H1 (cell line): ENCODE data around the gene CCDC63. TPM values are rescaled to one million over a fixed set of nuclear protein-coding genes. Genes with fewer than 3 reads are reported as not detected.
A peak's percentile ranks its signal among the peaks of the same experiment; 100 is the strongest.

Source experiments
- CTCF ChIA-PET: fragments of 300-600 bp; sonication (Branson Sonifier 250); formaldehyde crosslinking; loops from one replicate; lab custom pipeline; 2021; ENCODE audit not compliant: partially characterized antibody; lab: Charles Lee
- POLR2A ChIA-PET: fragments of 300-600 bp; sonication (Branson Sonifier 250); formaldehyde crosslinking; loops from one replicate; lab custom pipeline; 2021; ENCODE audit warnings: inconsistent platforms; ENCODE audit not compliant: partially characterized antibody; lab: Charles Lee
- DNase-seq, 2 experiments: peaks; one replicate each; pipeline versions ENCODE4 v3.0.0 to v3.0.0-alpha.2; 2010 to 2022; ENCODE audit warnings: low spot score in 2 of 2, low read depth in 1 of 2, mixed read lengths in 1 of 2
- FAIRE-seq: peaks from 2 replicates; lab custom pipeline; 2011; peaks lifted over from hg19 to GRCh38; lab: Jason Lieb, UNC
- H2AFZ ChIP-seq: 2 replicates; pipeline ENCODE4 v1.8.1; 2012; ENCODE audit warnings: low read length, inconsistent platforms
- H2AK5ac ChIP-seq: 2 replicates; pipeline ENCODE4 v1.6.1; 2013; ENCODE audit warnings: low read depth, low read length
- H2BK120ac ChIP-seq: replicated peaks from 2 replicates; pipeline ENCODE3; 2013; ENCODE audit warnings: low read depth, low read length, inconsistent platforms
- H2BK12ac ChIP-seq: 2 replicates; pipeline ENCODE4 v1.6.1; 2013; ENCODE audit warnings: low read depth, low read length
- H2BK15ac ChIP-seq: 2 replicates; pipeline ENCODE4 v1.6.1; 2013; ENCODE audit warnings: low read length
- H2BK20ac ChIP-seq: 2 replicates; pipeline ENCODE4 v1.6.1; 2013; ENCODE audit warnings: low read length
- H2BK5ac ChIP-seq: 2 replicates; pipeline ENCODE4 v1.6.1; 2013; ENCODE audit warnings: low read depth, low read length
- H3K14ac ChIP-seq: 2 replicates; pipeline ENCODE4 v1.6.1; 2013; ENCODE audit warnings: inconsistent platforms; ENCODE audit not compliant: insufficient read length
- H3K18ac ChIP-seq: 2 replicates; pipeline ENCODE4 v1.6.1; 2013; ENCODE audit warnings: low read length; ENCODE audit errors: extremely low read depth
- H3K23ac ChIP-seq: 2 replicates; pipeline ENCODE4 v1.6.1; 2013; ENCODE audit warnings: inconsistent platforms; ENCODE audit not compliant: insufficient read length
- H3K23me2 ChIP-seq: 2 replicates; pipeline ENCODE4 v1.6.1; 2013; ENCODE audit warnings: low read depth, low read length
- H3K27ac ChIP-seq: 2 replicates; pipeline ENCODE4 v1.6.1; 2011; ENCODE audit warnings: low read depth, low read length, inconsistent platforms
- H3K27me3 ChIP-seq, 4 experiments: replicated peaks in 1 of 4; 1 replicate in 1 of 4; 2 replicates in 3 of 4; pipeline versions ENCODE4 v1.6.1 to v1.8.1; 2011 to 2013; ENCODE audit warnings: low read length in 3 of 4, mild to moderate bottlenecking in 3 of 4, inconsistent platforms in 2 of 4, mixed read lengths in 2 of 4, moderate library complexity in 1 of 4; ENCODE audit not compliant: control insufficient read depth in 3 of 4, insufficient read depth in 3 of 4; ENCODE audit errors: extremely low read depth in 1 of 4
- H3K36me3 ChIP-seq, 4 experiments: 2 replicates each; pipeline versions ENCODE4 v1.6.1 to v1.8.1; 2011 to 2013; ENCODE audit warnings: mild to moderate bottlenecking in 4 of 4, low read length in 3 of 4, moderate library complexity in 2 of 4, control low read depth in 1 of 4, inconsistent platforms in 1 of 4; ENCODE audit not compliant: insufficient read depth in 4 of 4, control insufficient read depth in 2 of 4
- H3K4ac ChIP-seq: replicated peaks from 2 replicates; pipeline ENCODE3; 2013; ENCODE audit warnings: low read length, low read depth, mixed read lengths, inconsistent platforms; ENCODE audit not compliant: insufficient read length
- H3K4me1 ChIP-seq, 4 experiments: replicated peaks in 1 of 4; 1 replicate in 1 of 4; 2 replicates in 3 of 4; pipeline versions ENCODE4 v1.6.1 to v1.8.1; 2011 to 2013; ENCODE audit warnings: low read length in 3 of 4, inconsistent platforms in 2 of 4, mixed read lengths in 1 of 4; ENCODE audit not compliant: insufficient read depth in 4 of 4, control insufficient read depth in 3 of 4
- H3K4me2 ChIP-seq, 2 experiments: 2 replicates each; pipeline versions ENCODE4 v1.6.1 to v1.8.1; 2011 to 2013; ENCODE audit warnings: low read depth in 2 of 2, low read length in 2 of 2, control low read depth in 1 of 2, inconsistent platforms in 1 of 2, mild to moderate bottlenecking in 1 of 2; ENCODE audit not compliant: insufficient read depth in 1 of 2
- H3K4me3 ChIP-seq, 4 experiments: fragments of 200-600, 300-600 bp in 1 of 4; sonication (generic), shearing (Covaris generic), sonication (Bioruptor Twin) in 1 of 4; 2 replicates each; pipeline versions ENCODE4 v1.5.1 to v1.8.1; 2011 to 2016; ENCODE audit warnings: low read length in 4 of 4, low read depth in 3 of 4, control low read depth in 2 of 4, inconsistent platforms in 2 of 4, mild to moderate bottlenecking in 2 of 4, mixed read lengths in 1 of 4, moderate library complexity in 1 of 4; ENCODE audit not compliant: insufficient read depth in 2 of 4; ENCODE audit errors: extremely low read depth in 1 of 4
- H3K56ac ChIP-seq: replicated peaks from 2 replicates; pipeline ENCODE3; 2013; ENCODE audit warnings: low read depth, mild to moderate bottlenecking, mixed read lengths, low read length, inconsistent platforms; ENCODE audit not compliant: insufficient read length
- H3K79me1 ChIP-seq: 2 replicates; pipeline ENCODE4 v1.6.1; 2013; ENCODE audit warnings: low read depth, low read length, control low read depth
- H3K79me2 ChIP-seq, 2 experiments: 2 replicates each; pipeline versions ENCODE4 v1.6.1 to v1.8.1; 2012 to 2013; ENCODE audit warnings: low read length in 2 of 2, mild to moderate bottlenecking in 2 of 2, inconsistent platforms in 1 of 2; ENCODE audit not compliant: insufficient read depth in 2 of 2, control insufficient read depth in 1 of 2
- H3K9ac ChIP-seq, 4 experiments: replicated peaks in 1 of 4; 1 replicate in 1 of 4; 2 replicates in 3 of 4; pipeline versions ENCODE4 v1.6.1 to v1.8.1; 2011 to 2013; ENCODE audit warnings: low read depth in 3 of 4, low read length in 3 of 4, control low read depth in 2 of 4, mild to moderate bottlenecking in 2 of 4, moderate library complexity in 2 of 4, inconsistent platforms in 1 of 4; ENCODE audit errors: extremely low read depth in 1 of 4
- H3K9me3 ChIP-seq, 2 experiments: 2 replicates each; pipeline versions ENCODE4 v1.6.1 to v1.8.1; 2012 to 2013; ENCODE audit warnings: mild to moderate bottlenecking in 2 of 2, moderate library complexity in 2 of 2, control low read depth in 1 of 2, inconsistent platforms in 1 of 2, low read depth in 1 of 2, low read length in 1 of 2, mixed read lengths in 1 of 2; ENCODE audit not compliant: insufficient read depth in 2 of 2
- H4K20me1 ChIP-seq, 2 experiments: replicated peaks in 1 of 2; 2 replicates each; pipeline versions ENCODE3 to v1.8.1; 2011 to 2013; ENCODE audit warnings: inconsistent platforms in 2 of 2, low read length in 2 of 2, mild to moderate bottlenecking in 1 of 2; ENCODE audit not compliant: insufficient read depth in 2 of 2, control insufficient read depth in 1 of 2
- H4K5ac ChIP-seq: 2 replicates; pipeline ENCODE4 v1.6.1; 2013; ENCODE audit warnings: low read length, low read depth, mixed read lengths, inconsistent platforms; ENCODE audit not compliant: insufficient read length
- H4K8ac ChIP-seq: 2 replicates; pipeline ENCODE4 v1.8.0; 2013; ENCODE audit warnings: mild to moderate bottlenecking, moderate library complexity, low read length, inconsistent platforms; ENCODE audit not compliant: insufficient read depth; ENCODE audit errors: extremely low read depth
- H4K91ac ChIP-seq: replicated peaks from 2 replicates; pipeline ENCODE3; 2013; ENCODE audit warnings: low read length, mixed read lengths, inconsistent platforms; ENCODE audit not compliant: insufficient read length
- CBX5 ChIP-seq: fragments of 300-800, 300-1000 bp; sonication (generic); IDR thresholded peaks from 2 replicates; pipeline ENCODE4 v1.7.1; 2016; ENCODE audit warnings: antibody characterized with exemption, low read length, low read depth
- CREB1 ChIP-seq: IDR thresholded peaks from 2 replicates; pipeline ENCODE4 v1.6.1; 2012; ENCODE audit warnings: inconsistent platforms
- CTBP2 ChIP-seq: IDR thresholded peaks from 2 replicates; pipeline ENCODE4 v1.7.0; 2011; ENCODE audit warnings: borderline replicate concordance, mild to moderate bottlenecking, moderate library complexity, mixed read lengths, low read length; ENCODE audit not compliant: insufficient read depth, insufficient read length
- HDAC6 ChIP-seq: IDR thresholded peaks from one replicate; pipeline ENCODE4 v1.7.1; 2012; ENCODE audit warnings: low read depth, mild to moderate bottlenecking, inconsistent platforms, low read length, moderate library complexity
- MAFK ChIP-seq: IDR thresholded peaks from 2 replicates; pipeline ENCODE4 v1.6.1; 2012; ENCODE audit warnings: low read depth, mild to moderate bottlenecking, improper control_type of control experiment, low read length
- RAD21 ChIP-seq, 2 experiments: IDR thresholded peaks in 1 of 2; conservative IDR thresholded peaks in 1 of 2; 2 replicates each; pipeline ENCODE4 v1.6.1; 2011; ENCODE audit warnings: low read depth in 2 of 2, low read length in 2 of 2, improper control_type of control experiment in 1 of 2, inconsistent platforms in 1 of 2, mild to moderate bottlenecking in 1 of 2, moderate library complexity in 1 of 2
- RFX5 ChIP-seq: IDR thresholded peaks from 2 replicates; pipeline ENCODE4 v1.6.1; 2011; ENCODE audit warnings: low read depth, low read length, improper control_type of control experiment, borderline replicate concordance
- SAP30 ChIP-seq: fragments of 300-600 bp; sonication (generic); IDR thresholded peaks from 2 replicates; pipeline ENCODE4 v1.7.1; 2012; ENCODE audit warnings: low read length, moderate library complexity, mild to moderate bottlenecking, inconsistent platforms; ENCODE audit not compliant: insufficient read depth, insufficient replicate concordance
- TEAD4 ChIP-seq: IDR thresholded peaks from 2 replicates; pipeline ENCODE4 v1.6.1; 2012; ENCODE audit warnings: low read depth, low read length, inconsistent platforms, mixed read lengths
- WGBS, 2 experiments: shearing (Covaris generic) in 1 of 2; methylation state at CpG; one replicate each; pipeline versions ENCODE4 v1.1.6 to v1.1.7; 2013 to 2015; ENCODE audit warnings: low lambda C conversion rate in 2 of 2, mixed read lengths in 2 of 2, inconsistent platforms in 1 of 2, low coverage in 1 of 2, missing lambda C conversion rate in 1 of 2; ENCODE audit not compliant: insufficient replicate concordance in 2 of 2, insufficient coverage in 1 of 2, insufficient read length in 1 of 2; ENCODE audit errors: extremely low coverage in 1 of 2, missing lambda C conversion rate in 1 of 2; 5-methylcytosine and 5-hydroxymethylcytosine counted together
- polyA plus RNA-seq, 7 experiments: library from polyadenylated mRNA; depleted of rRNA in 3 of 7; stranded (reverse) in 5 of 7; unstranded in 2 of 7; fragments of >200 nt in 5 of 7; fragments of 200-250 nt in 2 of 7; gene quantifications; 1 replicate in 5 of 7; 2 replicates in 1 of 7; 4 replicates in 1 of 7; pipeline versions ENCODE4 v1.2.1 to v1.2.3, GENCODE V29; 2011 to 2013; ENCODE audit warnings: missing spikeins in 2 of 7, mixed read lengths in 2 of 7
- total RNA-seq: library from RNA; stranded (reverse); fragmentation: NEBNext Ultra II Directional; extraction: Animal tissue kit (Norgen Biotek cat#: 25700); gene quantifications from 2 replicates; pipeline ENCODE4 v1.2.1, GENCODE V29; 2021
- TF ChIP-seq, protein P1 (sequence below): IDR thresholded peaks from 2 replicates; pipeline ENCODE4 v1.6.1; 2012; ENCODE audit warnings: low read length, inconsistent platforms

The CCDC63 gene
- total and polyA plus RNA-seq, 2 of the 8 experiments (the other 6 are each of a cell fraction or from before 2014, with no cell fraction given), result 0.42 to 0.93 TPM

DNA sequence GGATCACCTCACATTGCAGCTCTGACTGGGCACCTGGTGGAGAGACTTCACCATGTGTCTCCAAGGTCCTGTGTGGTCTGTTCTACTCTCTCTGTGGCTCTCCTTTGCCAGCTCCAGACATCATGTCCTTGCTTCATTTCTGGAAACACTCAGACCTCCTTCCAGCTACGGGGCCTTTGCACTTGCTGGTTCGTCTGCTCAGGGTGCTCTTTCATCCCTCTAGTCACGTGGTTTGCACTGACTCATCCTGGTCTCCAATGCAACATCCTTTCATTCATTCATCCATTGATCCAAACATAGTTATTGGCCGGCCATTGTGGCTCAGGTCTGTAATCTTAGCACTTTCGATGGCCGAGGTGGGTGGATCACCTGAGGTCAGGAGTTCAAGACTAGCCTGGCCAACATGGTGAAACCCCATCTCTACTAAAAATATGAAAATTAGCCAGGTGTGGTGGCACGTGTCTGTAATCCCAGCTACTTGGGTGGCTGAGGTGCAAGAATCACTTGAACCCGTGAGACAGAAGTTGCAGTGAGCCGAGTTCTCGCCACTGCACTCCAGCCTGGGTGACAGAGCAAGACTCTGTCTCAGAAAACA is 23.9 kb upstream of the CCDC63 start:
- Histone ChIP-seq H4K5ac (no peak overlapping the region), H4K20me1 (peaks cover 0 to 2% of the 10 kb centered on the region in 2 experiments), H3K18ac (no peak overlapping the region), H2BK120ac (no peak overlapping the region), H3K27ac (no peak overlapping the region), H3K56ac (no peak overlapping the region), H3K79me1 (no peaks in the 10 kb centered on the region), H3K27me3 (peaks cover 0 to 3% (median 0%) of the 10 kb centered on the region in 4 experiments; a peak in 1 of 7 replicates), H3K4me3 (no peak overlapping the region), H3K23ac (no peak overlapping the region), H3K23me2 (peaks cover 3% of the 10 kb centered on the region; the same call in 1 of the 2 replicates), H3K79me2 (no peaks in the 10 kb centered on the region), H3K14ac (no peak overlapping the region), H2BK12ac (0 out of 2 replicates have a peak overlapping the region, but pooled peaks have one; percentile 17), H3K4ac (no peak overlapping the region), H4K91ac (no peak overlapping the region), H2AK5ac (no peak overlapping the region), H2AFZ (no peak overlapping the region), H3K36me3 (no peaks in the 10 kb centered on the region), H3K9ac (no peak overlapping the region; a peak in 1 of 7 replicates), H3K4me2 (no peak overlapping the region), H3K4me1 (no peaks in the 10 kb centered on the region; a peak in 1 of 7 replicates), H3K9me3 (no peaks in the 10 kb centered on the region), H2BK15ac (no peak overlapping the region), H2BK5ac (no peak overlapping the region), H2BK20ac (no peak overlapping the region), H4K8ac (no peak overlapping the region)
- TF ChIP-seq HDAC6, result no peak
- no peak for TF ChIP-seq SAP30
- no peak for TF ChIP-seq CTBP2
- TF ChIP-seq CREB1, result no peak
- TF ChIP-seq CBX5, result no peak
- TF ChIP-seq TEAD4, result no peak
- TF ChIP-seq RFX5, result no peak
- TF ChIP-seq RAD21 (IDR thresholded peaks at IDR 0.05 in 1 of 2, conservative IDR thresholded peaks at IDR 0.05 in 1 of 2; ENCODE audit: low read depth in 2 of 2, low read length in 2 of 2), result no peak
- TF ChIP-seq MAFK, result no peak
- TF ChIP-seq, protein P1, sequence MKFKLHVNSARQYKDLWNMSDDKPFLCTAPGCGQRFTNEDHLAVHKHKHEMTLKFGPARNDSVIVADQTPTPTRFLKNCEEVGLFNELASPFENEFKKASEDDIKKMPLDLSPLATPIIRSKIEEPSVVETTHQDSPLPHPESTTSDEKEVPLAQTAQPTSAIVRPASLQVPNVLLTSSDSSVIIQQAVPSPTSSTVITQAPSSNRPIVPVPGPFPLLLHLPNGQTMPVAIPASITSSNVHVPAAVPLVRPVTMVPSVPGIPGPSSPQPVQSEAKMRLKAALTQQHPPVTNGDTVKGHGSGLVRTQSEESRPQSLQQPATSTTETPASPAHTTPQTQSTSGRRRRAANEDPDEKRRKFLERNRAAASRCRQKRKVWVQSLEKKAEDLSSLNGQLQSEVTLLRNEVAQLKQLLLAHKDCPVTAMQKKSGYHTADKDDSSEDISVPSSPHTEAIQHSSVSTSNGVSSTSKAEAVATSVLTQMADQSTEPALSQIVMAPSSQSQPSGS, result no peak
- DNase-seq (no peak), FAIRE-seq (no peak)
- ChIA-PET CTCF (interaction anchor here (0.6 to 3.2 kb wide), 8 partner anchors 11 to 126 kb away, joined by 3 to 15 read pairs (median 3); no protein-coding TSS in a partner anchor), POLR2A (interaction anchor here (1.1 to 1.7 kb wide), 5 partner anchors 24 to 114 kb away, joined by 3 to 6 read pairs (median 5); partner anchors contain the start of genes CCDC63 and PPP1CC)
- 82% methylated on average over 10 of the region's 10 CpGs; no CpG with 5 or more reads in 1 of the 2 experiments for WGBS, 2 experiments
